BJ (cell line): ENCODE results near the gene PRDM16. TPM values are rescaled to one million over a fixed set of nuclear protein-coding genes. Genes with fewer than 3 reads are reported as not detected.

Experiments used
- CTCF ChIA-PET: fragments of 350-600 bp; formaldehyde crosslinking; extraction: SDS; loops from one replicate; lab custom pipeline; 2021; ENCODE audit warnings: antibody characterized with exemption, inconsistent platforms; lab: Yijun Ruan, JAX
- POLR2A ChIA-PET: fragments of 300-600 bp; sonication (Branson Sonifier 250); formaldehyde crosslinking; extraction: SDS; loops from one replicate; lab custom pipeline; 2021; ENCODE audit warnings: antibody characterized with exemption; lab: Charles Lee
- DNase-seq: peaks from one replicate; pipeline ENCODE4 v3.0.0-alpha.2; 2011; ENCODE audit warnings: low read depth
- H3K27me3 ChIP-seq: 2 replicates; pipeline ENCODE4 v1.6.0; 2011; ENCODE audit warnings: low read length; ENCODE audit not compliant: control insufficient read depth, insufficient read depth
- H3K36me3 ChIP-seq: 2 replicates; pipeline ENCODE4 v1.5.1; 2011; ENCODE audit warnings: low read length; ENCODE audit not compliant: control insufficient read depth, insufficient read depth
- H3K4me3 ChIP-seq: 2 replicates; pipeline ENCODE4 v1.5.1; 2011; ENCODE audit warnings: low read depth, mild to moderate bottlenecking, control low read depth, low read length
- polyA plus RNA-seq: library from polyadenylated mRNA; depleted of rRNA; stranded (reverse); fragments of >200 nt; gene quantifications from 2 replicates; pipeline ENCODE4 v1.2.3, GENCODE V29; 2011
- TF ChIP-seq, protein P1 (sequence below): IDR thresholded peaks from 2 replicates; pipeline ENCODE4 v1.5.1; 2011; ENCODE audit warnings: low read depth, mild to moderate bottlenecking, control low read depth, inconsistent platforms, low read length, moderate library complexity; ENCODE audit not compliant: insufficient read depth

Gene PRDM16
- polyA plus RNA-seq, 1 experiment: 0.02 TPM

DNA sequence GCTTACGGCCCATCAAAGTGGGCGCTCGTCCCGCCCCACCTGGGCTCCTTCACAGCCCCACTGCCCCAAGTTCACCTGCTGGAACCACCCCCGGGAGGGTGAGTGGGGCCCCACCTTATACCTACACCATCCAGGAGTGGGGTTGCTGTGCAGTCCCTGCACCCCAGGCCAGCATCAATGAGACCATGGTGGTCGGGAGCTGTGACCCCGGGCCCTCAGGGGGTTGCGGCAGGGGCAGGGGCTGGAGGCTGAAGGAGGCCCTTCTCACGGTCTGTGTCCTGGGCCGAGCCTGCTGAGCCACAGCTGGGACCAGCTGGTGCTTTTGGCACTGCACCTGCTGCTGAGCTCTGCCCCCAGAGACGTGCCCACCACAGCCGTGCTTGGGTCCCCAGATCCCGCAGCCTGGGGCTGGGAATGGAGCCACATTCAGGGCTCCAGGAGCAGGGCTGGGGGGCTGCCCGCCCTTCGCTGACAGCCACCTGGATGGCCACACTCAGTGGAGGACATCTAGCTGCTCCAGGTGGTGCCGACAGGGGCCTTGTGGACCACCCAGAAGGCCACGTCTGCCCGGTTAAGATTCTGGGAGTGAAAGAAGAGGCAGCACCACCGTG is 30.3 kb upstream of the PRDM16 start:
- ChIA-PET POLR2A (no interaction called here), CTCF (no interaction called here)
- TF ChIP-seq, protein P1, sequence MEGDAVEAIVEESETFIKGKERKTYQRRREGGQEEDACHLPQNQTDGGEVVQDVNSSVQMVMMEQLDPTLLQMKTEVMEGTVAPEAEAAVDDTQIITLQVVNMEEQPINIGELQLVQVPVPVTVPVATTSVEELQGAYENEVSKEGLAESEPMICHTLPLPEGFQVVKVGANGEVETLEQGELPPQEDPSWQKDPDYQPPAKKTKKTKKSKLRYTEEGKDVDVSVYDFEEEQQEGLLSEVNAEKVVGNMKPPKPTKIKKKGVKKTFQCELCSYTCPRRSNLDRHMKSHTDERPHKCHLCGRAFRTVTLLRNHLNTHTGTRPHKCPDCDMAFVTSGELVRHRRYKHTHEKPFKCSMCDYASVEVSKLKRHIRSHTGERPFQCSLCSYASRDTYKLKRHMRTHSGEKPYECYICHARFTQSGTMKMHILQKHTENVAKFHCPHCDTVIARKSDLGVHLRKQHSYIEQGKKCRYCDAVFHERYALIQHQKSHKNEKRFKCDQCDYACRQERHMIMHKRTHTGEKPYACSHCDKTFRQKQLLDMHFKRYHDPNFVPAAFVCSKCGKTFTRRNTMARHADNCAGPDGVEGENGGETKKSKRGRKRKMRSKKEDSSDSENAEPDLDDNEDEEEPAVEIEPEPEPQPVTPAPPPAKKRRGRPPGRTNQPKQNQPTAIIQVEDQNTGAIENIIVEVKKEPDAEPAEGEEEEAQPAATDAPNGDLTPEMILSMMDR: no peak
- no peaks in the 10 kb centered on the region for H3K27me3 ChIP-seq
- no peak overlapping the region for H3K4me3 ChIP-seq
- DNase-seq: no peak
- no peaks in the 10 kb centered on the region for H3K36me3 ChIP-seq

DNA sequence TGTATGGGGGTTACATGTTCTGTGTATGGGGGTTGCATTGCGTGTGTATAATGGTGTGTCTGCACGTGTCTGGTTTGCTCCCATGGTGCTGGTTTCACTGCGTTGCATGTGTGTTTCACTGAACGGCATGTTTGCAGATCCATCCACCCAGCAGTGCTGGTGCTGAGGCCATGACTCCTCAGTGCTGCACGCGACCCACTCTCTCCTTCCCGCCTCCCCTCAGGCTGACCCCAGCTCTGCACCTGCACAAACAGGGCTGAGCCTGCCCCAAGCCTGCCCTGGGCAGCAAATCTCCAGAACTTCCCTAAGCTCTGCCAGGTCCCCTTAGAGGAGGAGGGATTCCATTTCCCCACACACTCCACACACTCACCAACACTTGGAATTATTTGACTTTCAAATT is 29.0 kb upstream of the PRDM16 start:
- Histone ChIP-seq H3K4me3 (no peak overlapping the region), H3K36me3 (no peaks in the 10 kb centered on the region), H3K27me3 (no peaks in the 10 kb centered on the region)
- CTCF ChIA-PET: no interaction called here
- DNase-seq: no peak
- TF ChIP-seq, protein P1: no peak
- POLR2A ChIA-PET: no interaction called here

DNA sequence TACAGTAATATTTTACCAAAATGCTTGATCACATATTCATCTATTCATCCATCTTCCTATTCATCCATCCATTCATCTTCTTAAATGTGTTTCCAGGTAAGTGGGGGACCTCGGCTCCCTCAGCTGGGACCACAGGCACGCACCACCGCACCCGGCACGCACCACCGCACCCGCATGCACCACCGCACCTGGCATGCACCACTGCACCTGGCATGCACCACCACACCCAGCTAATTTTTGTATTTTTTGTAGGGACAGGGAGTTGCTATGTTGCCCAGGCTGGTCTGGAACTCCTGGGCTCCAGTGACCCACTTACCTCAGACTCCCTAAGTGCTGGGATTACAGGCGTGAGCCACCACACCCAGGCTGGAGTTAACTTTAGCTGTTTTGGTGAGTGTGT is 26.5 kb upstream of the PRDM16 start:
- Histone ChIP-seq H3K27me3 (no peaks in the 10 kb centered on the region), H3K36me3 (no peaks in the 10 kb centered on the region), H3K4me3 (no peak overlapping the region)
- no peak for DNase-seq
- ChIA-PET POLR2A (no interaction called here), CTCF (no interaction called here)
- TF ChIP-seq, protein P1: no peak

DNA sequence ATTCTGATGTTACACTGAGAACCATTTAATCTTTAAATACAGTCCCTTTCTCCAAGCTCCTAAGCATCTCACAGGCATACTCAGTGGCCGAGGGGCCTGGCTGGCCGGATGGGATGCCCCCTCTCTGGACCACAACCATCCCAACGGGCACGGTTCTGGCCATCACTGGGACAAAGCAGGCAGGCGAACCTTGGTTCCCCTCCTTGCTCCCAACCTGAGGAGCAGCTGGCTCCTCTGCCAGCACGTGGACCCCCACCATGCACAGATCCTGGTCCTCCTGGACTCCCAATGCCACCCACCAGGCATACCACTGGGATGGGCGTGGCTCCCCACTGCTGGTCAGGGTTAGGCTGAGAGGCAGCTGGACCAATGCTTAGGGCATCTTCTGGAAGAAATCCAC is 19.8 kb upstream of the PRDM16 start:
- POLR2A ChIA-PET: no interaction called here
- CTCF ChIA-PET: no interaction called here

DNA sequence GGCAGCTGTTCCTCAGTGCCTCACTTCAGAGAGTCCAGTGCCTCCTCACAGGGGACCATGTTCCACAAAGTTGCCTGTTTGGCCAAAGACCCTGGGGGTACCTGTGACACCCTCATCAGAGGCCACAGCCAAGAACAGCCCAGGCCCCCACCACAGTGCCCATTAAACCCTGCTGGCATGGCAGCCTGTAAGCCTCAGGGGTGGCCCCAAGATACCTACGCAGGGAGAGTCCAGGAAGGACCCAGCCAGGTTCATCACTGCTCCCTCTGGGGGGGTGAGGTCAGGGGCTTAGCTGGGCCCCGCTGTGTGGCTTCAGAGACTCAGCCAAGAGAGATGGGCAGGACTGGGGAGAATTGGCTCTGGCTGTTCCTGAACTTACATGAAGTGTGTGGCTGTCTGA is 19.1 kb upstream of the PRDM16 start:
- no peak overlapping the region for H3K4me3 ChIP-seq
- ChIA-PET CTCF (no interaction called here), POLR2A (no interaction called here)
- no peaks in the 10 kb centered on the region for H3K36me3 ChIP-seq
- TF ChIP-seq, protein P1: no peak
- H3K27me3 ChIP-seq: no peaks in the 10 kb centered on the region
- DNase-seq: no peak

More for the DNA sequence above, 19.8 kb upstream of the PRDM16 start:
- DNase-seq: no peak
- TF ChIP-seq, protein P1: no peak
- Histone ChIP-seq H3K4me3 (no peak overlapping the region), H3K27me3 (no peaks in the 10 kb centered on the region), H3K36me3 (no peaks in the 10 kb centered on the region)
